Measurements from ENCODE around the gene RIPOR2. TPM values are rescaled to one million over a fixed set of nuclear protein-coding genes. Genes with fewer than 3 reads are reported as not detected.

The RIPOR2 gene
- total and polyA plus RNA-seq, 2 of the 13 experiments (the other 11 are each of a cell fraction or from before 2014, with no cell fraction given): 0.02 to 0.05 TPM

DNA sequence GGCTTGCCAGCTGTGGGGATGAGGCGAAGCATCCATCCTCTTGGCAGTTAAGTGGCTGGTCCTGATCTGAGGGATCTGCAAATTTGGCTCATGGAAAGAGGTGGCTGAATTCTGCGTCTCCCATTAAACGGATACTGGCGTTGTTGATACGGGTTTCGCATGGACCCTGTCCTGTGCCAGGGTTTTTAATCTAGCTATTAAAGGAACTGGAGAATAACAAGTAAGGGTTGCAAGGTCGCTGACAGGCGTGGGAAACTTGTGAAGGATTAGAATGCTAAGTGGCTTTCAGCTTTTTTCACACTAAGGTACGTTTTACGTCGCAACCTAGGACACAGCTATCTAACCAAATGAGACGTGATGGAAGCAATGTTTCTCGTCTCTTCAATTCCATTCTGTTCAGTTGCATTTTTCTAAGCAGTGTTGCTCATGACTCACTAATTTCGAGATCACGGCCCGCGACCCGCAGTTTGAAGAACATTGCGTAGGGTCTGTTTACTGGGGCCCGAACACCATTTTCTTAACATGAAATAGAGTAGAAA, 160.2 kb downstream of the RIPOR2 start (continued):
- TF ChIP-seq, protein P1, sequence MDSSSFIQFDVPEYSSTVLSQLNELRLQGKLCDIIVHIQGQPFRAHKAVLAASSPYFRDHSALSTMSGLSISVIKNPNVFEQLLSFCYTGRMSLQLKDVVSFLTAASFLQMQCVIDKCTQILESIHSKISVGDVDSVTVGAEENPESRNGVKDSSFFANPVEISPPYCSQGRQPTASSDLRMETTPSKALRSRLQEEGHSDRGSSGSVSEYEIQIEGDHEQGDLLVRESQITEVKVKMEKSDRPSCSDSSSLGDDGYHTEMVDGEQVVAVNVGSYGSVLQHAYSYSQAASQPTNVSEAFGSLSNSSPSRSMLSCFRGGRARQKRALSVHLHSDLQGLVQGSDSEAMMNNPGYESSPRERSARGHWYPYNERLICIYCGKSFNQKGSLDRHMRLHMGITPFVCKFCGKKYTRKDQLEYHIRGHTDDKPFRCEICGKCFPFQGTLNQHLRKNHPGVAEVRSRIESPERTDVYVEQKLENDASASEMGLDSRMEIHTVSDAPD (CRISPR knock-in tag; IDR thresholded peaks at IDR 0.05): no peak
- TF ChIP-seq NFKBIZ (CRISPR knock-in tag; IDR thresholded peaks at IDR 0.05): no peak
- TF ChIP-seq, protein P2, sequence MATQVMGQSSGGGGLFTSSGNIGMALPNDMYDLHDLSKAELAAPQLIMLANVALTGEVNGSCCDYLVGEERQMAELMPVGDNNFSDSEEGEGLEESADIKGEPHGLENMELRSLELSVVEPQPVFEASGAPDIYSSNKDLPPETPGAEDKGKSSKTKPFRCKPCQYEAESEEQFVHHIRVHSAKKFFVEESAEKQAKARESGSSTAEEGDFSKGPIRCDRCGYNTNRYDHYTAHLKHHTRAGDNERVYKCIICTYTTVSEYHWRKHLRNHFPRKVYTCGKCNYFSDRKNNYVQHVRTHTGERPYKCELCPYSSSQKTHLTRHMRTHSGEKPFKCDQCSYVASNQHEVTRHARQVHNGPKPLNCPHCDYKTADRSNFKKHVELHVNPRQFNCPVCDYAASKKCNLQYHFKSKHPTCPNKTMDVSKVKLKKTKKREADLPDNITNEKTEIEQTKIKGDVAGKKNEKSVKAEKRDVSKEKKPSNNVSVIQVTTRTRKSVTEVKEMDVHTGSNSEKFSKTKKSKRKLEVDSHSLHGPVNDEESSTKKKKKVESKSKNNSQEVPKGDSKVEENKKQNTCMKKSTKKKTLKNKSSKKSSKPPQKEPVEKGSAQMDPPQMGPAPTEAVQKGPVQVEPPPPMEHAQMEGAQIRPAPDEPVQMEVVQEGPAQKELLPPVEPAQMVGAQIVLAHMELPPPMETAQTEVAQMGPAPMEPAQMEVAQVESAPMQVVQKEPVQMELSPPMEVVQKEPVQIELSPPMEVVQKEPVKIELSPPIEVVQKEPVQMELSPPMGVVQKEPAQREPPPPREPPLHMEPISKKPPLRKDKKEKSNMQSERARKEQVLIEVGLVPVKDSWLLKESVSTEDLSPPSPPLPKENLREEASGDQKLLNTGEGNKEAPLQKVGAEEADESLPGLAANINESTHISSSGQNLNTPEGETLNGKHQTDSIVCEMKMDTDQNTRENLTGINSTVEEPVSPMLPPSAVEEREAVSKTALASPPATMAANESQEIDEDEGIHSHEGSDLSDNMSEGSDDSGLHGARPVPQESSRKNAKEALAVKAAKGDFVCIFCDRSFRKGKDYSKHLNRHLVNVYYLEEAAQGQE (IDR thresholded peaks at IDR 0.05; ENCODE audit: borderline replicate concordance in 1 of 2, low read depth in 1 of 2, low read length in 2 of 2): peak in 1 of 2 experiments; percentile 48; a peak in 1 of 4 replicates
- no peak for TF ChIP-seq MZF1 (CRISPR knock-in tag; IDR thresholded peaks at IDR 0.05; ENCODE audit: borderline replicate concordance)
- TF ChIP-seq NR2F1 (CRISPR knock-in tag; IDR thresholded peaks at IDR 0.05): no peak
- no peak for TF ChIP-seq GPN1 (CRISPR knock-in tag; IDR thresholded peaks at IDR 0.05; ENCODE audit: borderline replicate concordance)
- no peak for TF ChIP-seq SP5 (CRISPR knock-in tag; IDR thresholded peaks at IDR 0.05; ENCODE audit: borderline replicate concordance, low read depth)
- TF ChIP-seq SKIL (CRISPR knock-in tag; IDR thresholded peaks at IDR 0.05; ENCODE audit: borderline replicate concordance): no peak
- no peak for TF ChIP-seq ZNF788 (CRISPR knock-in tag; IDR thresholded peaks at IDR 0.05; ENCODE audit: borderline replicate concordance)
- TF ChIP-seq ZNF256 (CRISPR knock-in tag; conservative IDR thresholded peaks at IDR 0.05): peak; percentile 53; the same call in 1 of the 2 replicates
- TF ChIP-seq ZFP36L2 (CRISPR knock-in tag; IDR thresholded peaks at IDR 0.05): 0 out of 2 replicates have a peak, but pooled peaks have one; percentile 5
- TF ChIP-seq MTA3 (CRISPR knock-in tag; IDR thresholded peaks at IDR 0.05): no peak
- TF ChIP-seq PPARG (CRISPR knock-in tag; conservative IDR thresholded peaks at IDR 0.05): no peak; the same call in 1 of the 2 replicates
- no peak for TF ChIP-seq ZNF687 (CRISPR knock-in tag; IDR thresholded peaks at IDR 0.05)
- TF ChIP-seq AGO2 (optimal IDR thresholded peaks at IDR 0.05; ENCODE audit: low read depth, low read length): no peak
- no peak for TF ChIP-seq ZNF572 (CRISPR knock-in tag; IDR thresholded peaks at IDR 0.05)
- TF ChIP-seq SIX1 (CRISPR knock-in tag; IDR thresholded peaks at IDR 0.05; ENCODE audit: borderline replicate concordance): peak; percentile 7; the same call in 1 of the 2 replicates
- no peak for TF ChIP-seq KDM2A (CRISPR knock-in tag; IDR thresholded peaks at IDR 0.05; ENCODE audit: borderline replicate concordance, low read depth)
